HG03520 (cell line): ENCODE results near the gene XBP1.
"Not testable (repeated sequence)": the region's sequence is repeated elsewhere in the genome, so short reads cannot be mapped to it uniquely, and the experiment has no call there.

Experiments used
- ATAC-seq: cut with Tn5 transposase; IDR thresholded peaks from one replicate; pipeline ENCODE4 v1.9.1; 2021; ENCODE audit warnings: mild to moderate bottlenecking, moderate library complexity; ENCODE audit not compliant: unreplicated experiment

Gene XBP1

DNA sequence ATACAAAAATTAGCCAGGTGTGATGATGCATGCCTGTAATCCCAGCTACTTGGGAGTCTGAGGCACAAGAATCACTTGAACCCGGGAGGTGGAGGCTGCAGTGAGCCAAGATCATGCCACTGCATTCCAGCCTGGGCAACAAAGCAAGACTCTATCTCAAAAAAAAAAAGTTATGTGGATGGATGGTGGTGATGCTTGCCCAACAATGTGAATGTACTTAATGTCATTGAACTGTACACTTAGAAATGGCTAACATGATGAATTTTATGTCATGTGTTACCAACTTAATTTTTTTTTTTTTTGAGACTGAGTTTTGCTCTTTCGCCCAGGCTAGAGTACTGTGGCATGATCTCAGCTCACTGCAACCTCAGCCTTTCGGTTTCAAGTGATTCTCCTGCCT, 45.9 kb downstream of the XBP1 start:
- ATAC-seq: not testable (repeated sequence)

DNA sequence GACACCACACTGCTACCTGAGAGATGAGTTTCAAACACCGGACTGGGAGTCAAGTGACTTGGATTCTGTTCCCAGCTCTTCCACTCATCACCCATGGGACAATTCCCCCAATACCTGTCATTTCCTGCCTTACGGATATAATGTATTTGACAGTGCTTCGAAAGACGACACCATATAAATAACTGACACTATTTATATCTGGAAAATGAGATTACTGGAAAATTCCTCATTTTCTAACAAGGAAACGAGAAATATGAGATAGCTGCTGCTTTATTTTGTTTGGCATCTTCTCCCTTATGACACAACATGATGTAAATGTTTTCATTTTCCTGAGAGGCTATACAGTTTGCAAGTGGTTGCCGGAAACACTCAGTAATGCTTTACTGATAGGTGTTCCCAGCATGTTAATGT, 49.9 kb downstream of the XBP1 start:
- ATAC-seq: no peak
